Caki2 (cell line): ENCODE measurements around the gene TREX2. TPM values are rescaled to one million over a fixed set of nuclear protein-coding genes. Genes with fewer than 3 reads are reported as not detected.
"Not testable (repeated sequence)": the region's sequence is repeated elsewhere in the genome, so short reads cannot be mapped to it uniquely, and the experiment has no call there.

Experiments used
- DNase-seq: peaks from one replicate; pipeline ENCODE4 v3.0.0-alpha.2; 2015; ENCODE audit warnings: low read depth
- in situ Hi-C: cut with HindIII; loops from 2 replicates; pipeline ENCODE4 v1.10.0; 2016; ENCODE audit warnings: low sequenced_read_pairs, low pct_unique_long_range_greater_than_20kb, mixed read lengths
- total RNA-seq: library from RNA; depleted of rRNA; stranded (reverse); fragments of >200 nt; shearing (Covaris generic); gene quantifications from 2 replicates; pipeline ENCODE4 v1.2.3, GENCODE V29; 2014; ENCODE audit warnings: low replicate concordance

Gene TREX2
- total RNA-seq, 1 experiment from 2014 or later: 0.78 TPM

DNA sequence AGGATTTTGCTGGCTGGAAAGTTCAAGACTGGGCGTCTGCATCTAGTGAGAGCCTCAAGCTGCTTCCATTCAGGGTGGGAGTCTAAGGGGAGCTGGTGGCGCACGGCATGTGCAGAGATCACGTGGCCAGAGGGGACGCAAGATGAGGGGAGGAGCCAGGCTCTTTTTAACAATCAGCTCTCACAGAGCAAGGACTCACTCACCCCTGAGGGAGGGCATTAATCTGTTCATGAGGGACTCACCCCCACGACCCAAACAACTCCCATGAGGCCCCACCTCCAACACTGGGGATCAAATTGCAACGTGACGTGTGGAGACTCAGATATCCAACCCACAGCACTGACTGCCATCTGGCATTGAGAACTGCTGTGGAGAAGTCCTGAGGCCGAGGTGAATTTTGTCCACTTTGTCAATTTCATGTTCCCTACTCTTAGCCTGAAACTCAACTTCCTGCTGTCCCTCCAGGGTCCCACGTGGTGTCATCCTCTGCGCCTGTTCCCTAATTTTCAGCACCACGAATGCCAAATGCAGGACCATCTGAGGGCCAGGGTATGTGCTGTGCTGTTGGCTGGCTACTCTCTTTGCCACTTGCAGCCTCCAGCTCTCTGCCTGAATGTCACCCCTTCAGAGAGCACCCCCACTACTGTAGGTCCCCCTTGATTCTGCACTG, 28.9 kb downstream of the TREX2 start:
- in situ Hi-C loops: no loop called here
- no peak for DNase-seq

GRCh38 chrX:153414856-153415510, 30.9 kb downstream of the TREX2 start:
- in situ Hi-C loops: no loop called here
- DNase-seq: no peak

DNA sequence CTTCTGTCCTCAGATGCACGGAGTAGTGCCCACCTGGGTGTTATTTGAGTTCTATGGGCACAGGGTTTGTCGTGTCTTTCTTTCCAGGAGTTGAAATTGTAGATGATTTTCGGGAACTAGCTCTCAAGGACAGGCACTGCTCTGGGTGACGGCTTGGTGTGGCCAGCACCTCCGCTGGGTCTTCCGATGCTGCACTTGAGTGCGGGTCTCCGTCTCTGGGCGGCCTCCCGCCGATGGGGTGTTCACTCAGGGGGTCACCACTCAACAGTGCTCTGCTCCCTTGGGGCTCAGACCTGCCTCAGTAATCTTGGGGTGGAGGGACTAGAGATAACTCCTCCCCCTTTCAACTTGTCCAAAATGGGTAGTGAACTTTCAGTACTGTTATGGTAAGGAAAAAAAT, 32.1 kb downstream of the TREX2 start:
- in situ Hi-C loops: no loop called here
- no peak for DNase-seq

- DNase-seq: no peak
- in situ Hi-C loops: no loop called here
These were observed 32.8 kb downstream of the TREX2 start for GRCh38 chrX:153412746-153413720.

DNA sequence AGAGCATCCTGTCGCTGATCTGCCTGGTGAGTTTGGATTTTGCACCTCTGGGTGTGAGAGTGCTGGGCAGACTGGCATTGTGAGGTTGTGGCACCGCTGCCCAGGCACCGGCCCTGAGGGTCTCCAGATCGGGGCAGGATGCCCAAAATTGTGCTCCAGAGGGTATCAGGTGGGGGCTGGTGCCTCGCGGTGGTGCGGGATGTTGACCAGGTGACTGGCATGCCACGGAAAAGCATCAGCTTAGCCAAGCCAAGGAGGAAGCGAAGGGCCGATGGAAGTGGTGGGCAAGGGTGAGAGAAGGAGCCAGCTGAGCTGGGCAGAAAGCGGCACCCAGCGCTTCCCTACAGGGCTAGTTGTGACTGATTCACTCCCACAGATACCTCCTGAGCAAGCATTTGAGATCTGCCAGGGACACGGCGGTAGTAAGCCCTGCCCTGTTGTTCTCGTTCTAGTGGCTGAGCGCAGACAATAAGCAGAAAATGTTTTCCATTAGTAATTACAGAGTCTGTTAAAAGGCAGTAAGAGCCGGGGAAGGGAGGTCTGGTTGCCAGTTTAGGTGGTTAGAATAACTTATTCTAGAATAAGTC, 33.8 kb downstream of the TREX2 start:
- in situ Hi-C loops: no loop called here
- DNase-seq: no peak

DNA sequence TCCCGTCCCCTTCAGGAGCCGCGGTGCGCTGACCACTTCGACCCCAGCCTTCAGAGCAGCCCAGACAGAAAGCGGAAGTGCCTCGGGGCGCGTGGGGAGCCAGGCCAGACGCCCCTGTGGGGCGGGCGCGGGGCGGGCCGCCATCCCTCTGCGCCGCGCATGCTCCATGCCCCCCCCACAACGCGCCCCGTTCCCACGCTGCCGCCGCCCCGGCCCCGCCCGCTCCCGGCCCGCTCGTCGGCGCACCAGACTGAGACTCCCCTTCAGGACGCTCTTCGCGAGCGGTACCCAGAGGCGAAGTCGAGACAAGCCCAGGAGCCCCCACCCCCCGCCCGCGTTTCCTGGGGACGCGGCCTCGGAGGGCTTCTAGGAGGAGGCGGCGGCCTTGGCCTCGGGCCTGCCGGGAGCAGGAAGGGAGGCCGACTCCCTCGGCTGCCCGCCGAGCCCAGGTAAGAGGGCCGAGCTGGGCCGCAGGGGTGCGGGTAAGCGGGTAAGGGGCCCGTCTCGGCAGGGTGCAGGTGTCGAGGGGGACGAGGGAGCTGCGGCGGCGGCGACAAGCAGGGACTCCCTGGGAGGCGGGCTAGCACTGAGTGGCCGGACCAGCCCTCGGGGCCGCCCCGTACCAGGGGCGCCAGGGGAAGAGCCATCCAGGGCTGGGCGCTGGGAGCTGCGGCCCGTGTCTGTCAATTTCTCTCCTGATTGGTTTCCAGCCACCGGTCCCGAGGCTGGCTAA, 34.4 kb downstream of the TREX2 start, which contains the start of gene ZFP92:
Gene ZFP92 (plus strand): TSS at position 218 of the 733 bp plus-strand sequence. CDS start 6,851 bp downstream, outside the sequence.
- DNase-seq: no peak
- in situ Hi-C loops: no loop called here

DNA sequence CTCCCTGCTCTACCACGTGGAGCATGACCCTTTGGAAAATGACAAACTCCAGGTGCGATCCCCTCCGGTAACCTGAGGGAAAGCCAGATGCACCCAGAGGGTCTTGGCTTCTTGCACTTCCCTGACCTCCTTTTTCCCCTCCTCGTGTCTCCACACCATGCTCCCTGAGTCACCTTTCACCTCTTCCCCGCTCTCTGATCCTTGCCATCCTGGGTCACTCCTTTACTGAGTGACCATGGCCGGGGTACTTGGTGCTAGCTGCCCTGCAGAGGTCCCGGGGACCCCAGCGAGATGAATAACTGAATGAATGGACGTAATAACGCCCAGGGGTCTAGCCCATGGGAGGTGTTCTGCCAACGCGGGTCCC, 35.0 kb downstream of the TREX2 start:
- no peak for DNase-seq
- in situ Hi-C loops: no loop called here

- no peak for DNase-seq
- in situ Hi-C loops: no loop called here
These were observed 35.5 kb downstream of the TREX2 start for GRCh38 chrX:153410373-153410772.

DNA sequence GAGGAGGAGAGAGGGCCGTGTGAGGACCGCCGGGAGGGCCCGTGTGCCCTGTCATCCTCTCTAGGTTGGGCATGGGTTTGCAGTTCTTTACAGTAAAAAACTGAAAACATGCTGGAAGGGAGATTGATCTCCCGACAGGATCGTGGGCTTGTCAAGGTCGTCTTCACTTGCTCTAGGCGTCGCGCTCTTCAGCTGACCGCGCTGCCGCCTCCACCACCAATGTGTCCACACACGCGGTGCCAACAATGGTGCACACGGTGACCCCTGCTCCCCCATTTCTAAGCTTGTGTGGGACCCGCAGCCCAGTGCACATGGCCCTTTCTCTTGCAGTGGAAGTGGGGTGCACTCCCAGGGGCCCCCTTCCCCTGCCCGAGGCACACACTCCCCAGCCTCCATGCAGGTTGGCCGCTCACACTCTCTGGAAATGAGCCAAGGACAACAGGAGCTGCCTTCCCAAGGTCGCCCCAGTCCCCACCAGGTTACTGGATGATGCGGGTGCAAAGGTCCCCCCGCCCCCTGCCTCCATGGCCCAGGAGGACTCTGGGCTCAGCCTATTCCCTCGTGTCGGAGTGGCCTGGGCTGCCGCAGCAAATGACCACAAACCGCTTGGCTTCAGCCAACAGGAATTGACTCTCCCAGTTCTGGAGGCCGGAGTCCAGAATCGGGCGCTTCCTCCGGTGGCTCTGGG, 36.3 kb downstream of the TREX2 start:
- no peak for DNase-seq
- in situ Hi-C loops: no loop called here

DNA sequence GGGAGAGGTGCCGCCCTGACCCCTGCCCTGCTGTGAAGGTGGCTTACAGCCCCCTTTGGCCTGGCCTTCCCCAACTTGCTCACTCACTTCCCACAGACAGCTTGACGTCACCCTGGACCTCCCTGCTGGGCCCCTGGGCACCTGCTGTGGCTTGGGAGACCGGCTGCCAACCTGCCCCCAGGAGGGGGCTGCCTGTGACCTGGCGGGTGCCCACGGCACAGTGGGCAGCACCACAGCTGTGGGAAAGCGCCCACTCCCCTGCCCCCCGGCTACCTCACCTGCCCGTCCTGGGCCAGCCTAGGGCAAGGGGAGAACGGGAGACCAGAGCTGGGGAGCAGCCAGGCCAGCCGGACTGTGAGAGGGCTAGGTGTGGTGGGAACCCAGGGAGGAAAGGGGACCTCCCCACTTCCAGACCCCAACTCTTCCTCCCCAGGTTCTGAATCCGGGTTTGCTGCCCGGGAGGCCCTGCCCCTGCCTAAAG, 36.9 kb downstream of the TREX2 start:
- DNase-seq: no peak
- in situ Hi-C loops: no loop called here

GRCh38 chrX:153408221-153408721, 37.6 kb downstream of the TREX2 start:
- no peak for DNase-seq
- in situ Hi-C loops: no loop called here

DNA sequence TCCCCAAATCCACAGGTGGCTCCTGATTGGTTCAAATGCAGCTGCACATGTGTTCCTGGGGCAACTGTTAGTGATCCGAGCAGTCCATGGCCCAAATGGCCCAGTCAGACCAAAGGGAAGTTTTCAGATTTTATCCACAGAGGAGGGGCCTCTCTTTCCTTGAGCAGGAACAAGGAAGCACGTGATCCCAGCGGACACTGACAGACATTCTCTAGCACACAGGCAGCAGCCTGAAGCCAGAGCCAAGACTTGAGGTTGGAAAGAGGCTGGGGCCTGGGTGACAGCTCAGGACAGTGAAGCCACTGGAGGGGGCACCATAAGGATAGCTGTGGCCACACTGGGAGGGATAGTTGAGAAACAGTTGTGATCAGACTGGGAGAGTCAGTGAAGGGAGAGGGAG, 38.1 kb downstream of the TREX2 start:
- no peak for DNase-seq
- in situ Hi-C loops: no loop called here

DNA sequence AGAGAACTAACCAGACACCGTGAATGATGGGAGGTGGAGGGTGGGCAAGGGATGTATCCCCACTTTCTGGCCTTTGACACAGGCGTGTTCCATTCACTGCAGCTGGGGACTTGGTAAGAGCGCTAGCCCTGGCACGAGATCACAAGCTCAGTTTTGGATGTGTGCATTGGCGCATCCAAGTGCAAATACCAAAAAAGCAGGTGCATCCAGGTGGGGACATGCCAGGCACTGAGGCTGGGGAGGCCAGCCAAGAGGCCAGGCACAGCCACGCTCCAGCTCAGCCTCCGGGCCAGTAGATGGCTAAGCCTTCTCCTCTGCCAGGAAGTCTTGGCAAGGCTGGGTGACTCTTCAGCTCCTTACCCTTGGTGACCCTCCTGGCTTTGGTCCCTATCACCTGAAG, 39.0 kb downstream of the TREX2 start:
- no peak for DNase-seq
- in situ Hi-C loops: no loop called here

GRCh38 chrX:153406011-153406410, 39.8 kb downstream of the TREX2 start:
- in situ Hi-C loops: no loop called here
- DNase-seq: no peak

DNA sequence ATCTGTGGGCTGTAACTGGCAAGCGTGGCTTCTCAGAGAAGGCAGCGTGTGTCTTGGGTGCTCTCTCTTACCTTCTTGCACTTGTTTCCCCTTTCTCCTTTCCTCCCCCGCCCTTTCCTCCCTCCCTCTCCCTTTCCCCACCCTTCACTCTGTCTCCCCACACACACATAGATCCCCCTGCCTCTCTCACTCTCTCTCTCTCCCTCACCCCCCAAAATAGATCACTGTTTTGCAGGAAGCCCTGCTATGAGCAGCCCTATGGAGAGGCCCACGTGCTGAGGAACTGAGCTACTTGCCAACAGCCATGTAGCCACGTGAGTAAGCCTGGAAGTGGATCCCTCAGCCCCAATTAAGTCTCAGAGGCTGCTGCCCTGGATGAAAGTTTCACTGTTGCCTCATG, 40.4 kb downstream of the TREX2 start:
- DNase-seq: no peak
- in situ Hi-C loops: no loop called here

GRCh38 chrX:153404333-153404732, 41.5 kb downstream of the TREX2 start:
- DNase-seq, in situ Hi-C loops: not testable (repeated sequence)

- no peak for DNase-seq
These were observed 44.6 kb downstream of the TREX2 start, which contains the start of gene PNMA6E for GRCh38 chrX:153401133-153401764. TSS of gene PNMA6E (minus strand) at chrX:153401350. CDS start at chrX:153398849, 2,501 bp downstream.

More at GRCh38 chrX:153401133-153401764, 44.6 kb downstream of the TREX2 start, which contains the start of gene PNMA6E:
- in situ Hi-C loops: no loop called here
